ENCODE data around the gene CCDC83.
"Not testable (repeated sequence)": the region's sequence is repeated elsewhere in the genome, so short reads cannot be mapped to it uniquely, and the experiment has no call there.

The CCDC83 gene

GRCh38 chr11:85889676-85890579 is 34.7 kb downstream of the CCDC83 start:
- FAIRE-seq = no peak

- no peak for FAIRE-seq
Measured at GRCh38 chr11:85893395-85893794, 38.2 kb downstream of the CCDC83 start.

- no peak for FAIRE-seq
Measured at GRCh38 chr11:85896876-85897275, 41.7 kb downstream of the CCDC83 start.

GRCh38 chr11:85898456-85898855 is 43.3 kb downstream of the CCDC83 start:
- no peak for FAIRE-seq

- FAIRE-seq = no peak
Measured at GRCh38 chr11:85902353-85902752, 47.2 kb downstream of the CCDC83 start.

- FAIRE-seq = no peak
Measured at GRCh38 chr11:85903406-85903805, 48.2 kb downstream of the CCDC83 start.

- FAIRE-seq = no peak
Measured at GRCh38 chr11:85903811-85904210, 48.6 kb downstream of the CCDC83 start.

- no peak for FAIRE-seq
Measured at GRCh38 chr11:85912414-85912813, 57.2 kb downstream of the CCDC83 start.

- FAIRE-seq = no peak
Measured at GRCh38 chr11:85913513-85913912, 58.3 kb downstream of the CCDC83 start.

GRCh38 chr11:85914425-85914824 is 59.2 kb downstream of the CCDC83 start:
- FAIRE-seq = no peak

GRCh38 chr11:85918910-85919794 is 64.0 kb downstream of the CCDC83 start:
- FAIRE-seq = no peak

- FAIRE-seq = no peak
Measured at GRCh38 chr11:85922367-85922766, 67.2 kb downstream of the CCDC83 start.

- FAIRE-seq = no peak
Measured at GRCh38 chr11:85923455-85923854, 68.3 kb downstream of the CCDC83 start.

GRCh38 chr11:85926653-85927214 is 71.6 kb downstream of the CCDC83 start:
- FAIRE-seq = not testable (repeated sequence)

GRCh38 chr11:85930879-85931366 is 75.7 kb downstream of the CCDC83 start:
- no peak for FAIRE-seq

- no peak for FAIRE-seq
Measured at GRCh38 chr11:85934596-85935169, 79.5 kb downstream of the CCDC83 start.

- no peak for FAIRE-seq
Measured at GRCh38 chr11:85935751-85936150, 80.6 kb downstream of the CCDC83 start.

GRCh38 chr11:85937835-85938234 is 82.7 kb downstream of the CCDC83 start:
- no peak for FAIRE-seq

- FAIRE-seq = no peak
Measured at GRCh38 chr11:85939099-85940015, 84.2 kb downstream of the CCDC83 start.

- peak; percentile 19 for FAIRE-seq
Measured at GRCh38 chr11:85941380-85941973, 86.3 kb downstream of the CCDC83 start.

- no peak for FAIRE-seq
Measured at GRCh38 chr11:85945296-85945695, 90.1 kb downstream of the CCDC83 start.

Data from TTC549 (cell line).